ENCODE measurements around the gene MGAT4A.
"Not testable (repeated sequence)": the region's sequence is repeated elsewhere in the genome, so short reads cannot be mapped to it uniquely, and the experiment has no call there.

Gene MGAT4A

GRCh38 chr2:98598781-98599428 is 132.0 kb downstream of the MGAT4A start:
- no peak for DNase-seq

GRCh38 chr2:98594665-98595064 is 136.3 kb downstream of the MGAT4A start:
- not testable (repeated sequence) for DNase-seq

GRCh38 chr2:98592565-98592964 is 138.4 kb downstream of the MGAT4A start:
- DNase-seq: no peak

GRCh38 chr2:98589489-98589888 is 141.4 kb downstream of the MGAT4A start:
- no peak for DNase-seq

GRCh38 chr2:98588880-98589431 is 142.0 kb downstream of the MGAT4A start:
- no peak for DNase-seq

GRCh38 chr2:98586551-98587140 is 144.3 kb downstream of the MGAT4A start:
- no peak for DNase-seq

- DNase-seq: no peak
Measured at GRCh38 chr2:98585386-98585785, 145.5 kb downstream of the MGAT4A start.

GRCh38 chr2:98583816-98584618 is 146.9 kb downstream of the MGAT4A start:
- DNase-seq: no peak

GRCh38 chr2:98583276-98583675 is 147.7 kb downstream of the MGAT4A start:
- DNase-seq: no peak

GRCh38 chr2:98582523-98582922 is 148.4 kb downstream of the MGAT4A start:
- no peak for DNase-seq

GRCh38 chr2:98580656-98581284 is 150.2 kb downstream of the MGAT4A start:
- no peak for DNase-seq

- no peak for DNase-seq
Measured at GRCh38 chr2:98579926-98580325, 151.0 kb downstream of the MGAT4A start.

GRCh38 chr2:98578231-98578630 is 152.7 kb downstream of the MGAT4A start:
- no peak for DNase-seq

GRCh38 chr2:98577313-98577712 is 153.6 kb downstream of the MGAT4A start:
- DNase-seq: peak in 1 of 2 experiments; percentile 2

GRCh38 chr2:98576666-98577312 is 154.1 kb downstream of the MGAT4A start:
- DNase-seq: no peak

- DNase-seq: no peak
Measured at GRCh38 chr2:98573426-98573825, 157.5 kb downstream of the MGAT4A start.

- no peak for DNase-seq
Measured at GRCh38 chr2:98572676-98573075, 158.3 kb downstream of the MGAT4A start.

GRCh38 chr2:98572211-98572610 is 158.7 kb downstream of the MGAT4A start:
- DNase-seq: no peak

- DNase-seq: no peak
Measured at GRCh38 chr2:98571796-98572195, 159.1 kb downstream of the MGAT4A start.

- DNase-seq: no peak
Measured at GRCh38 chr2:98571121-98571701, 159.7 kb downstream of the MGAT4A start.

- DNase-seq: no peak
Measured at GRCh38 chr2:98570356-98570755, 160.6 kb downstream of the MGAT4A start.

- DNase-seq: no peak
Measured at GRCh38 chr2:98569915-98570314, 161.0 kb downstream of the MGAT4A start.
